Trophoblast cell (in vitro differentiated cells and primary cell): ENCODE results near the gene NSUN4.

Experiments
- DNase-seq, 2 donors: peaks; one replicate each; pipeline ENCODE4 v3.0.0-alpha.2; 2016
- H2AFZ ChIP-seq: 2 replicates; pipeline ENCODE4 v1.6.1; 2013; ENCODE audit warnings: low read length, moderate library complexity, mild to moderate bottlenecking; ENCODE audit not compliant: insufficient read depth, poor library complexity
- H2AK5ac ChIP-seq: 2 replicates; pipeline ENCODE4 v1.6.1; 2013; ENCODE audit warnings: mild to moderate bottlenecking, low read length
- H2BK120ac ChIP-seq: 2 replicates; pipeline ENCODE4 v1.6.1; 2013; ENCODE audit warnings: low read length, mild to moderate bottlenecking, moderate library complexity; ENCODE audit not compliant: insufficient read depth, poor library complexity
- H2BK12ac ChIP-seq: 2 replicates; pipeline ENCODE4 v1.6.1; 2013; ENCODE audit warnings: mild to moderate bottlenecking, low read length, moderate library complexity
- H2BK5ac ChIP-seq: 2 replicates; pipeline ENCODE4 v1.6.1; 2013; ENCODE audit warnings: low read length, low read depth, moderate library complexity, mild to moderate bottlenecking; ENCODE audit not compliant: poor library complexity
- H3K14ac ChIP-seq: 2 replicates; pipeline ENCODE4 v1.6.1; 2013; ENCODE audit warnings: mild to moderate bottlenecking, low read length
- H3K18ac ChIP-seq: 2 replicates; pipeline ENCODE4 v1.6.1; 2013; ENCODE audit warnings: mild to moderate bottlenecking, low read length
- H3K23ac ChIP-seq: 2 replicates; pipeline ENCODE4 v1.6.1; 2013; ENCODE audit warnings: low read length
- H3K27ac ChIP-seq: 2 replicates; pipeline ENCODE4 v1.5.1; 2013; ENCODE audit warnings: low read depth, mild to moderate bottlenecking, inconsistent platforms, low read length, moderate library complexity
- H3K27me3 ChIP-seq: 2 replicates; pipeline ENCODE4 v1.6.1; 2013; ENCODE audit warnings: inconsistent platforms, mild to moderate bottlenecking, low read length, moderate library complexity; ENCODE audit not compliant: insufficient read depth
- H3K36me3 ChIP-seq, 2 experiments: 1 replicate in 1 of 2; 2 replicates in 1 of 2; pipeline ENCODE4 v1.6.1; 2013; ENCODE audit warnings: low read length in 2 of 2, mild to moderate bottlenecking in 2 of 2, moderate library complexity in 1 of 2; ENCODE audit not compliant: insufficient read depth in 2 of 2, control insufficient read depth in 1 of 2
- H3K4ac ChIP-seq: 2 replicates; pipeline ENCODE4 v1.6.1; 2013; ENCODE audit warnings: low read depth, mild to moderate bottlenecking, low read length, moderate library complexity
- H3K4me1 ChIP-seq, 2 experiments: 1 replicate in 1 of 2; 2 replicates in 1 of 2; pipeline ENCODE4 v1.6.1; 2013; ENCODE audit warnings: low read length in 2 of 2, mild to moderate bottlenecking in 2 of 2, moderate library complexity in 1 of 2; ENCODE audit not compliant: insufficient read depth in 2 of 2, control insufficient read depth in 1 of 2
- H3K4me2 ChIP-seq: 2 replicates; pipeline ENCODE4 v1.6.1; 2013; ENCODE audit warnings: inconsistent platforms, mild to moderate bottlenecking, low read length, moderate library complexity
- H3K4me3 ChIP-seq: 2 replicates; pipeline ENCODE4 v1.5.1; 2013; ENCODE audit warnings: mild to moderate bottlenecking, low read depth, low read length, inconsistent platforms
- H3K79me1 ChIP-seq: one replicate; pipeline ENCODE4 v1.6.1; 2013; ENCODE audit warnings: low read length
- H3K79me2 ChIP-seq: 2 replicates; pipeline ENCODE4 v1.6.1; 2013; ENCODE audit warnings: low read length, mild to moderate bottlenecking; ENCODE audit not compliant: control insufficient read depth, insufficient read depth, poor library complexity
- H3K9ac ChIP-seq: 2 replicates; pipeline ENCODE4 v1.6.1; 2013; ENCODE audit warnings: mild to moderate bottlenecking, low read length
- H3K9me3 ChIP-seq: 2 replicates; pipeline ENCODE4 v1.6.1; 2013; ENCODE audit warnings: low read depth, mild to moderate bottlenecking, control low read depth, inconsistent platforms, low read length; ENCODE audit not compliant: insufficient read depth
- H4K12ac ChIP-seq: 2 replicates; pipeline ENCODE4 v1.6.1; 2013; ENCODE audit warnings: low read depth, mild to moderate bottlenecking, low read length, moderate library complexity
- H4K8ac ChIP-seq: 2 replicates; pipeline ENCODE4 v1.6.1; 2013; ENCODE audit warnings: low read depth, mild to moderate bottlenecking, low read length, moderate library complexity
- H4K91ac ChIP-seq: one replicate; pipeline ENCODE4 v1.6.1; 2013; ENCODE audit warnings: low read depth, mild to moderate bottlenecking, low read length, moderate library complexity
- WGBS: extraction: QIAGEN DNeasy Blood & Tissue Kit; methylation state at CpG from one replicate; pipeline ENCODE4 v1.1.7; 2013; ENCODE audit warnings: missing lambda C conversion rate; ENCODE audit not compliant: insufficient read length, insufficient coverage; ENCODE audit errors: extremely low coverage; 5-methylcytosine and 5-hydroxymethylcytosine counted together

NSUN4 gene

GRCh38 chr1:46303872-46304326, 36.7 kb upstream of the NSUN4 start:
- peak overlapping the region; percentile 68 for H3K4ac ChIP-seq
- H3K4me1 ChIP-seq, result peaks cover 8 to 19% of the 10 kb centered on the region in 2 experiments
- H3K14ac ChIP-seq, result peak overlapping the region; percentile 85
- peak overlapping the region; percentile 50 for H2AFZ ChIP-seq
- WGBS, result no CpG with 5 or more reads among the region's 14 CpGs
- H3K18ac ChIP-seq, result peak overlapping the region; percentile 49
- H3K27me3 ChIP-seq, result no peaks in the 10 kb centered on the region
- H4K91ac ChIP-seq, result peak overlapping the region; percentile 20
- H3K4me3 ChIP-seq, result peak overlapping the region; percentile 84
- peak overlapping the region; percentile 50 for H3K27ac ChIP-seq
- peak overlapping the region; percentile 50 for H2AK5ac ChIP-seq
- no peak overlapping the region for H2BK120ac ChIP-seq
- H3K9ac ChIP-seq, result peak overlapping the region; percentile 70
- H3K4me2 ChIP-seq, result peak overlapping the region; percentile 66
- H3K36me3 ChIP-seq, result peaks cover 0 to 4% of the 10 kb centered on the region in 2 experiments
- no peak overlapping the region for H2BK12ac ChIP-seq
- H3K79me2 ChIP-seq, result peaks cover 49% of the 10 kb centered on the region
- peaks cover 22% of the 10 kb centered on the region for H3K79me1 ChIP-seq
- peak overlapping the region; percentile 51 for H4K12ac ChIP-seq
- no peak overlapping the region for H3K23ac ChIP-seq
- H2BK5ac ChIP-seq, result no peak overlapping the region
- DNase-seq, result no peak
- peak overlapping the region; percentile 76 for H4K8ac ChIP-seq
- H3K9me3 ChIP-seq, result no peaks in the 10 kb centered on the region

GRCh38 chr1:46306159-46306530, 34.5 kb upstream of the NSUN4 start:
- Histone ChIP-seq H3K27me3 (no peaks in the 10 kb centered on the region), H2BK5ac (no peak overlapping the region), H3K18ac (no peak overlapping the region), H4K8ac (no peak overlapping the region), H3K79me2 (peaks cover 38% of the 10 kb centered on the region), H3K36me3 (peaks cover 16 to 17% of the 10 kb centered on the region in 2 experiments), H3K9ac (no peak overlapping the region), H2AK5ac (no peak overlapping the region), H3K23ac (no peak overlapping the region), H3K14ac (no peak overlapping the region), H3K4me3 (no peak overlapping the region), H3K79me1 (peaks cover 22% of the 10 kb centered on the region), H2AFZ (no peak overlapping the region), H2BK12ac (no peak overlapping the region), H3K9me3 (no peaks in the 10 kb centered on the region), H2BK120ac (no peak overlapping the region), H3K4me2 (no peak overlapping the region), H4K91ac (no peak overlapping the region), H3K27ac (no peak overlapping the region), H4K12ac (no peak overlapping the region), H3K4me1 (peaks cover 5 to 11% of the 10 kb centered on the region in 2 experiments), H3K4ac (peak overlapping the region; percentile 38)
- no CpG with 5 or more reads among the region's 8 CpGs for WGBS
- no peak for DNase-seq

GRCh38 chr1:46309401-46310159, 31.0 kb upstream of the NSUN4 start:
- no peaks in the 10 kb centered on the region for H3K79me1 ChIP-seq
- WGBS, result no CpG with 5 or more reads among the region's 16 CpGs
- H4K91ac ChIP-seq, result no peak overlapping the region

GRCh38 chr1:46310321-46310720, 30.3 kb upstream of the NSUN4 start:
- no peak overlapping the region for H2BK120ac ChIP-seq
- H2AFZ ChIP-seq, result no peak overlapping the region
- H3K79me2 ChIP-seq, result peaks cover 5% of the 10 kb centered on the region
- no peak overlapping the region for H4K8ac ChIP-seq
- H2BK5ac ChIP-seq, result no peak overlapping the region
- H4K91ac ChIP-seq, result no peak overlapping the region
- no peak overlapping the region for H3K23ac ChIP-seq
- H3K4me2 ChIP-seq, result no peak overlapping the region
- H2AK5ac ChIP-seq, result no peak overlapping the region
- DNase-seq, result no peak
- no peaks in the 10 kb centered on the region for H3K79me1 ChIP-seq
- peaks cover 0 to 2% of the 10 kb centered on the region in 2 experiments for H3K4me1 ChIP-seq
- no peak overlapping the region for H3K27ac ChIP-seq
- H3K14ac ChIP-seq, result no peak overlapping the region
- no peak overlapping the region for H3K18ac ChIP-seq
- H3K27me3 ChIP-seq, result no peaks in the 10 kb centered on the region
- H3K36me3 ChIP-seq, result peaks cover 43 to 48% of the 10 kb centered on the region in 2 experiments
- H3K4me3 ChIP-seq, result no peak overlapping the region
- WGBS, result no CpG with 5 or more reads among the region's 4 CpGs
- H4K12ac ChIP-seq, result no peak overlapping the region
- no peak overlapping the region for H2BK12ac ChIP-seq
- no peak overlapping the region for H3K4ac ChIP-seq
- no peak overlapping the region for H3K9ac ChIP-seq
- H3K9me3 ChIP-seq, result no peaks in the 10 kb centered on the region

More at GRCh38 chr1:46309401-46310159, 31.0 kb upstream of the NSUN4 start:
- H3K27ac ChIP-seq, result no peak overlapping the region
- H2BK5ac ChIP-seq, result no peak overlapping the region
- peaks cover 10% of the 10 kb centered on the region for H3K79me2 ChIP-seq
- H3K4me3 ChIP-seq, result no peak overlapping the region
- H3K18ac ChIP-seq, result no peak overlapping the region
- no peak overlapping the region for H3K14ac ChIP-seq
- no peak overlapping the region for H4K8ac ChIP-seq
- no peak for DNase-seq
- no peak overlapping the region for H4K12ac ChIP-seq
- H3K27me3 ChIP-seq, result no peaks in the 10 kb centered on the region
- H3K4me2 ChIP-seq, result no peak overlapping the region
- no peak overlapping the region for H2AK5ac ChIP-seq
- H2AFZ ChIP-seq, result no peak overlapping the region
- no peak overlapping the region for H3K9ac ChIP-seq
- H2BK120ac ChIP-seq, result no peak overlapping the region
- peaks cover 40 to 45% of the 10 kb centered on the region in 2 experiments for H3K36me3 ChIP-seq
- peaks cover 0 to 6% of the 10 kb centered on the region in 2 experiments for H3K4me1 ChIP-seq
- no peak overlapping the region for H3K23ac ChIP-seq
- no peaks in the 10 kb centered on the region for H3K9me3 ChIP-seq
- H3K4ac ChIP-seq, result no peak overlapping the region
- no peak overlapping the region for H2BK12ac ChIP-seq
